Common myeloid progenitor, CD34-positive (primary cell): ENCODE measurements around the gene UNC5CL.

Source experiments
- CTCF ChIA-PET: fragments of 350-600 bp; sonication (Branson Sonifier 250); formaldehyde crosslinking; loops from one replicate; lab custom pipeline; 2021; ENCODE audit warnings: antibody characterized with exemption; lab: Charles Lee
- POLR2A ChIA-PET: fragments of 350-600 bp; sonication (Branson Sonifier 250); formaldehyde crosslinking; loops from one replicate; lab custom pipeline; 2021; ENCODE audit warnings: antibody characterized with exemption; lab: Charles Lee
- DNase-seq, 3 donors: peaks; one replicate each; pipeline versions ENCODE4 v3.0.0 to v3.0.0-alpha.2; 2013
- H3K27ac ChIP-seq, 2 experiments: 1 replicate in 1 of 2; 2 replicates in 1 of 2; pipeline ENCODE4 v1.7.0; 2013; ENCODE audit warnings: inconsistent platforms in 2 of 2, low read length in 2 of 2, mild to moderate bottlenecking in 2 of 2, low read depth in 1 of 2, moderate library complexity in 1 of 2; ENCODE audit not compliant: severe bottlenecking in 2 of 2, insufficient read depth in 1 of 2, poor library complexity in 1 of 2
- H3K27me3 ChIP-seq, 5 experiments: replicated peaks in 2 of 5; 1 replicate in 3 of 5; 2 replicates in 2 of 5; pipeline versions ENCODE4 v1.6.1 to v1.7.0; 2013; ENCODE audit warnings: low read length in 4 of 5, mild to moderate bottlenecking in 2 of 5, moderate library complexity in 2 of 5, inconsistent platforms in 1 of 5; ENCODE audit not compliant: insufficient read depth in 5 of 5, control insufficient read depth in 4 of 5
- H3K36me3 ChIP-seq, 4 experiments: 1 replicate in 2 of 4; 2 replicates in 2 of 4; pipeline versions ENCODE4 v1.6.1 to v1.7.0; 2013; ENCODE audit warnings: low read length in 3 of 4, control low read depth in 1 of 4, mild to moderate bottlenecking in 1 of 4; ENCODE audit not compliant: control insufficient read depth in 4 of 4, insufficient read depth in 4 of 4
- H3K4me1 ChIP-seq, 4 experiments: 1 replicate in 3 of 4; 2 replicates in 1 of 4; pipeline versions ENCODE4 v1.6.1 to v1.7.1; 2013; ENCODE audit warnings: low read length in 3 of 4, mild to moderate bottlenecking in 3 of 4, control low read depth in 1 of 4, inconsistent platforms in 1 of 4, moderate library complexity in 1 of 4; ENCODE audit not compliant: control insufficient read depth in 4 of 4, insufficient read depth in 4 of 4; ENCODE audit errors: control extremely low read depth in 1 of 4
- H3K4me3 ChIP-seq, 7 experiments: 1 replicate in 4 of 7; 2 replicates in 3 of 7; pipeline versions ENCODE4 v1.5.1 to v1.7.0; 2013; ENCODE audit warnings: mild to moderate bottlenecking in 7 of 7, low read length in 6 of 7, moderate library complexity in 6 of 7, inconsistent platforms in 2 of 7, low read depth in 2 of 7, control low read depth in 1 of 7; ENCODE audit not compliant: insufficient read depth in 4 of 7, control insufficient read depth in 1 of 7; ENCODE audit errors: extremely low read depth in 1 of 7
- H3K9me3 ChIP-seq, 5 experiments: 1 replicate in 4 of 5; 2 replicates in 1 of 5; pipeline versions ENCODE4 v1.6.1 to v1.7.1; 2013; ENCODE audit warnings: low read length in 4 of 5, mild to moderate bottlenecking in 2 of 5, inconsistent platforms in 1 of 5, low read depth in 1 of 5, moderate library complexity in 1 of 5; ENCODE audit not compliant: control insufficient read depth in 4 of 5, insufficient read depth in 2 of 5; ENCODE audit errors: control extremely low read depth in 1 of 5
- WGBS: methylation state at CpG from one replicate; pipeline ENCODE4 v1.1.5; 2013; ENCODE audit not compliant: insufficient coverage; 5-methylcytosine and 5-hydroxymethylcytosine counted together

UNC5CL gene

DNA sequence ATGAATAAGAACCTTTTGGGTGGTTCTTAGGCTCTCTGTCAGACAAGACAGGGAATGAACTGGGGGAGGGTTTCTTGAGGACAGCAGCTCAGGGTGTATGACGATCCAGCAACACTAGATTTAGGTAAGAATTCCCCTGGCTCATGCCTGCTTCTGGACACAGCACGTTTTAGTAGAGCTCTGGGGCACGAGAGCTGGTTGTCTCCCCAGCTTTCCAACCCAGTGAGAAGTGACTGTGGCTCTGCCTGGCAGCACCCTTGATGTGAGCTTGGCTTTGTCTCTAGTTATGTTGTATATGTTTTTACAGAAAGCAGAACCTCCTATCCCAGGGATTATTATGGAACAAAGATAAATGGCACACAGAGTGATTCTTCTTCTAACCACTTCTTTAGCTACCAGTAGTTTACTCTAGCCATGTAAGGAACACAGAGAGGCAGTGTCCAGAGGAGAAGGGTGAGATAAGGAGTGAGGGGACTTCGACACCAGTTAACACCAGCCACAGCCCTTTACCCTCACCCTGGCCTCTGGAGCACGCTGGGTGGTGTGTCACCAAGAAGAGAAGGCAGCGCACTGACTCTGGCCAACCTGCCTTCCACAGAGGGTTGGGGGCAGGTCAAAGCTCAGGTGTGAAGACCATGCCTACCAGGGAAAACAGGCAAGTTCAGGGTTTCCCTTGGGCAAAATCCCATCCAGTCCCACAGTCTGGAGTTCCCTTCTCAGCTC, 17.9 kb upstream of the UNC5CL start:
- peaks cover 2 to 8% (median 5%) of the 10 kb centered on the region in 4 experiments for H3K36me3 ChIP-seq
- ChIA-PET POLR2A (no interaction called here), CTCF (interaction anchor here (1.7 to 10.6 kb wide), 7 partner anchors 9 to 57 kb away, joined by 4 to 82 read pairs (median 10); partner anchors contain the start of genes TSPO2 and UNC5CL)
- peaks cover 2 to 32% (median 7%) of the 10 kb centered on the region in 4 experiments for H3K4me1 ChIP-seq
- no peaks in the 10 kb centered on the region for H3K9me3 ChIP-seq
- DNase-seq: no peak
- no peak overlapping the region for H3K4me3 ChIP-seq
- no peaks in the 10 kb centered on the region for H3K27me3 ChIP-seq
- no peak overlapping the region for H3K27ac ChIP-seq
- 97% methylated on average over 4 of the region's 6 CpGs for WGBS

GRCh38 chr6:41055149-41055548, 16.1 kb upstream of the UNC5CL start:
- no peaks in the 10 kb centered on the region for H3K9me3 ChIP-seq
- no peaks in the 10 kb centered on the region for H3K27me3 ChIP-seq
- POLR2A ChIA-PET: no interaction called here
- H3K27ac ChIP-seq: no peak overlapping the region
- CTCF ChIA-PET: interaction anchor here (1.0 to 10.6 kb wide), 5 partner anchors 9 to 26 kb away, joined by 4 to 82 read pairs (median 20); partner anchors contain the start of genes TSPO2 and UNC5CL
- WGBS: 48% methylated on average over 3 of the region's 3 CpGs
- H3K4me3 ChIP-seq: no peak overlapping the region
- no peak for DNase-seq
- H3K36me3 ChIP-seq: peaks cover 0 to 3% (median 0%) of the 10 kb centered on the region in 4 experiments
- H3K4me1 ChIP-seq: peaks cover 2 to 39% (median 10%) of the 10 kb centered on the region in 4 experiments

- H3K36me3 ChIP-seq: peaks cover 0 to 2% (median 0%) of the 10 kb centered on the region in 4 experiments
- ChIA-PET POLR2A (no interaction called here), CTCF (interaction anchor here (1.0 to 10.6 kb wide), 5 partner anchors 10 to 25 kb away, joined by 4 to 82 read pairs (median 20); partner anchors contain the start of genes TSPO2 and UNC5CL)
- H3K27ac ChIP-seq: no peak overlapping the region
- no peak overlapping the region for H3K4me3 ChIP-seq
- no peak for DNase-seq
- WGBS: 100% methylated on average over 3 of the region's 3 CpGs
- no peaks in the 10 kb centered on the region for H3K27me3 ChIP-seq
- no peaks in the 10 kb centered on the region for H3K9me3 ChIP-seq
- H3K4me1 ChIP-seq: peaks cover 2 to 39% (median 10%) of the 10 kb centered on the region in 4 experiments
Observed at GRCh38 chr6:41054511-41054910, 15.5 kb upstream of the UNC5CL start.

DNA sequence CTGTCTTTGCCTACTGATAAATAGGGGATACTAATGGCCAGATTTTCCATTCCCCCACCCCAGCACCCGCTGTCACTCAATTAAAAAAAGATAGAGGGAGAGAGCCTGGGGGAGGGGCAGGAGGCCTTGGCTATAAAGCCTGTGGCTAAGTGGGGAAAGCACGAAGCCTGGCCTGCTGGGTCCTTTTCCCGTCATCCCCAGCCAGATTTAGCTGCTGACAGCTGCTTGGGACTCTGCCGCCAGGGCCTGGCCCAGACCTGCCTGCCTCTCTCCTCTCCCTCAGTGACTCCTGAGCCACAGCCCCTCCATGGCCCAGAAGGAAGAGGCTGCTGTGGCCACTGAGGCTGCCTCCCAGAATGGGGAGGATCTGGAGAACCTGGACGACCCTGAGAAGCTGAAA, 14.0 kb upstream of the UNC5CL start, which contains the start of gene APOBEC2:
Gene APOBEC2, plus strand, starts transcription at position 162 of the 400 bp plus-strand sequence. Its CDS starts 146 bp downstream, at position 308.
- peaks cover 2 to 29% (median 8%) of the 10 kb centered on the region in 4 experiments for H3K4me1 ChIP-seq
- no peaks in the 10 kb centered on the region for H3K9me3 ChIP-seq
- H3K27me3 ChIP-seq: no peaks in the 10 kb centered on the region
- H3K36me3 ChIP-seq: peaks cover 0 to 3% (median 0%) of the 10 kb centered on the region in 4 experiments
- POLR2A ChIA-PET: no interaction called here
- CTCF ChIA-PET: interaction anchor here (1.2 to 10.6 kb wide), 4 partner anchors 11 to 24 kb away, joined by 3 to 82 read pairs (median 20); partner anchors contain the start of genes TSPO2 and UNC5CL
- H3K4me3 ChIP-seq: no peak within 1 kb of the TSS
- 96% methylated on average over 3 of the region's 5 CpGs for WGBS
- H3K27ac ChIP-seq: no peak within 1 kb of the TSS
- no peak for DNase-seq

DNA sequence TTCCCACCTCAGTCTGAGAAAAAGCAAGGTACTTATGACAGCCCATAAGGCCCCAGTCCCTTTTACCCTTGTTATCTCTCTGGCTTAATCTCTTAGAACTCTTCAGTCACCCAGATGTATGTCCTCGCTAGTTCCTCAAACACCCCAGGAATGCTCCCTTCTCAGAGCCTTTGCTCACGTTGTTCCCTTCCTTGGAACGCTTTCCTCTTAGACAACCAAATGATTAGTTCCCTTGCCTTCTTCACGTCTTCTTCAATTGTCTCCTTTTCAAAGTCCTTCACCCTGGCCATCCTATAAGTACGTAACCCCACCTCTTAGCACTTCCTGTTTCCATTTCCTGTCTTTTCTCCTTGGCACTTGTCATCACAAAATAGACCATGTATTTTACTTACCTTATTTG, 12.9 kb upstream of the UNC5CL start:
- no peaks in the 10 kb centered on the region for H3K9me3 ChIP-seq
- no peak overlapping the region for H3K4me3 ChIP-seq
- peaks cover 0 to 3% (median 0%) of the 10 kb centered on the region in 4 experiments for H3K36me3 ChIP-seq
- H3K27ac ChIP-seq: no peak overlapping the region
- peaks cover 2 to 26% (median 8%) of the 10 kb centered on the region in 4 experiments for H3K4me1 ChIP-seq
- ChIA-PET POLR2A (no interaction called here), CTCF (interaction anchor here (1.0 to 10.6 kb wide), 2 partner anchors 10 to 18 kb away, joined by 3 to 82 read pairs; partner anchors contain the start of genes TSPO2 and UNC5CL)
- DNase-seq: peak in 2 of 3 donors; percentile 48 to 63
- peaks cover 0 to 2% (median 0%) of the 10 kb centered on the region in 5 experiments for H3K27me3 ChIP-seq
- WGBS: 56% methylated on average over 5 of the region's 5 CpGs

DNA sequence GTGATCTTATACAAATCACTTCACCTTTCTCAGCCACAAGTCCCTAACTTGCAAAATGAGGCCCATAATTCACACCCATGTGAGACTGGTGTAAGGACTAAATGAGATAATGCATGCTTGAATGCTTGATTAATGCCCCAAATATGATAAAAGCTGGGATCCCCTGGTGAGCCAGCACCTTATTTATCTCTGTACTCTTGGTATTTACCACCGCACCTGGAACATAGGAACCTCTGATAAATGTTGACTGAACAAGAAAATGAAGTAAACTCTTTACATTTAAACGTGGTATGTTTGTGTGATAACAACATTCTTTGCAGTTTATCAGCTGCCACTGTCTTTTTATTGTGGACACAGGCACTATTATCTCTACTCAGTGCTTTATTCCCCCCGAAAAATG, 11.5 kb upstream of the UNC5CL start:
- Histone ChIP-seq H3K9me3 (no peaks in the 10 kb centered on the region), H3K4me3 (no peak overlapping the region), H3K36me3 (peaks cover 0 to 3% (median 0%) of the 10 kb centered on the region in 4 experiments), H3K4me1 (peaks cover 2 to 25% (median 8%) of the 10 kb centered on the region in 4 experiments), H3K27me3 (peaks cover 0 to 2% (median 0%) of the 10 kb centered on the region in 5 experiments), H3K27ac (no peak overlapping the region)
- no peak for DNase-seq
- WGBS: 89% methylated on average over 1 of the region's 3 CpGs
- ChIA-PET POLR2A (no interaction called here), CTCF (interaction anchor here (0.7 to 10.6 kb wide), 3 partner anchors 8 to 22 kb away, joined by 3 to 82 read pairs (median 4); partner anchors contain the start of genes TSPO2 and UNC5CL)
